ENCODE measurements around the gene REV1.

GRCh38 chr2:99537910-99538485 is 48.2 kb upstream of the REV1 start:
- no peak for TF ChIP-seq CTCF (IDR thresholded peaks at IDR 0.05; ENCODE audit: low read length)
- TF ChIP-seq EZH2 (optimal IDR thresholded peaks at IDR 0.05; ENCODE audit: low read depth, low read length) = no peak
